Measurements from ENCODE around the gene MOB2.

The MOB2 gene

DNA sequence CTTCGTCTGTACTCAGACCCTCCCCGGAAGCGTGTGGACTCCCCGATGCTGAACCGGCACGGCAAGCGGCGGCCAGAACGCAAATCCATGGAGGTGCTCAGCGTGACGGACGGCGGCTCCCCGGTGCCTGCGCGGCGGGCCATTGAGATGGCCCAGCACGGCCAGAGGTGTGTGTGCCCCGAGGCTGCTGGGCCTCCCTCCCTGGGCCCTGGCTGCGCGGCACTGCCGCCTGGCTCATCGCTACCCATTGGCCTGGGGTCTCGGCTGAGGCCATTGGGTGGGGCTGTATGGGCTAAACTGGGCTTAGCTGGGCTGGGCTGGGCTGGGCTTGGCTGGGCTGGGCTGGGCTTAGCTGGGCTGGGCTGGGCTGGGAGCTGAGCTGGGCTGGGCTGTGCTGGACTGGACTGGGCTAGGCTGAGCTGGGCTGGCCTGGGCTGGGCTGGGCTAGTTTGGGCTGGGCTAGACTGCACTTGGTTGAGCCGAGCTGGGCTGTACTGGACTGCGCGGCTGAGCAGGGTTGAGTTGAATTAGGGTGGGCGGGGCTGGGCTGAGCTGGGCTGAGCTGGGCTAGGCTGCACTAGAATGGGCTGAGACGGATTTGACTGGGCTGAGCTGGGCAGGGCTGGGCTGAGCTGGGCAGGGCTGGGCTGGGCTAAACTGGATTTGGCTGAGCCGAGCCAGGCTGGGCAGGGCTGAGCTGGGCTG lies 40.7 kb downstream of the MOB2 start:
- H3K27me3 ChIP-seq (replicated peaks in 2 of 5; ENCODE audit: control insufficient read depth in 4 of 5, insufficient read depth in 5 of 5, low read length in 4 of 5) = no peaks in the 10 kb centered on the region
- H3K36me3 ChIP-seq (ENCODE audit: control insufficient read depth in 4 of 4, insufficient read depth in 4 of 4, low read length in 3 of 4) = peaks cover 0 to 2% (median 0%) of the 10 kb centered on the region in 4 experiments
- no peak overlapping the region for H3K4me3 ChIP-seq (ENCODE audit: control insufficient read depth in 1 of 7, extremely low read depth in 1 of 7, insufficient read depth in 4 of 7, low read depth in 2 of 7, low read length in 6 of 7)
- H3K9me3 ChIP-seq (ENCODE audit: control extremely low read depth in 1 of 5, control insufficient read depth in 4 of 5, insufficient read depth in 2 of 5, low read depth in 1 of 5, low read length in 4 of 5) = no peaks in the 10 kb centered on the region
- H3K27ac ChIP-seq (ENCODE audit: insufficient read depth in 1 of 2, low read depth in 1 of 2, low read length in 2 of 2, poor library complexity in 1 of 2, severe bottlenecking in 2 of 2) = no peak overlapping the region
- WGBS (ENCODE audit: insufficient coverage) = 97% methylated on average over 23 of the region's 30 CpGs
- DNase-seq = no peak
- peaks cover 0 to 4% (median 2%) of the 10 kb centered on the region in 4 experiments for H3K4me1 ChIP-seq (ENCODE audit: control extremely low read depth in 1 of 4, control insufficient read depth in 4 of 4, insufficient read depth in 4 of 4, low read length in 3 of 4)
- POLR2A ChIA-PET = interaction anchor here (0.6 kb wide), 1 partner anchor 76 kb away, joined by 3 read pairs; no protein-coding TSS in a partner anchor
- CTCF ChIA-PET = no interaction called here

DNA sequence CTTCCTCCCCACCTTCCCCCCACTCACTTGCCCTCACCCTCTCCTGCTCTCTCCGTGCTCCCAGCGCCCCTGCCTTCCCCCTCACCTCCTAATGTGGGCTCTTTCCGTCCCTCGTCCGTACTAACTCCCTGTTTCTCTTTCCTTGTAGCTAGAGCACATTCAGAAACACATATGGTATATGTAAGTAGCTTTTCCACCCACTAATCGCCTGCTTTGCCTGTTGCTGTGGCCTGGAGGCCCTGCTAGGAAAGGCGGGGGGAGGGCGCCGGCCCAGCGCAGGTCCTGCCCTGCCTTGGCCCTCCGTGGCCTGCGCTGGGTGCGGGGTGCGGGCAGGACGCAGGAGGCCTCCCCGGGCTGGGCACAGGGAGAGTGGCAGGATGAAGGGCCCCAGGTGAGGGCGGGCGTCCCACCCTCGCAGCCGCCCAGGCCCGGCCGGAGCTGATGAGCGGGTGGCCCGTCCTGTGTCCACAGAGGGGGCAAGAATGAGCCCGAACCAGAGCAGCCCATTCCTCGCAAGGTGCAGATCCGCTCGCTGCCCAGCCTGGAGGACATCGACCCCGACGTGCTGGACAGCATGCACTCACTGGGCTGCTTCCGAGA lies 41.7 kb downstream of the MOB2 start:
- no peaks in the 10 kb centered on the region for H3K36me3 ChIP-seq (ENCODE audit: control insufficient read depth in 4 of 4, insufficient read depth in 4 of 4, low read length in 3 of 4)
- H3K9me3 ChIP-seq (ENCODE audit: control extremely low read depth in 1 of 5, control insufficient read depth in 4 of 5, insufficient read depth in 2 of 5, low read depth in 1 of 5, low read length in 4 of 5) = no peaks in the 10 kb centered on the region
- no peak overlapping the region for H3K27ac ChIP-seq (ENCODE audit: insufficient read depth in 1 of 2, low read depth in 1 of 2, low read length in 2 of 2, poor library complexity in 1 of 2, severe bottlenecking in 2 of 2)
- ChIA-PET CTCF (no interaction called here), POLR2A (no interaction called here)
- H3K4me3 ChIP-seq (ENCODE audit: control insufficient read depth in 1 of 7, extremely low read depth in 1 of 7, insufficient read depth in 4 of 7, low read depth in 2 of 7, low read length in 6 of 7) = no peak overlapping the region
- H3K27me3 ChIP-seq (replicated peaks in 2 of 5; ENCODE audit: control insufficient read depth in 4 of 5, insufficient read depth in 5 of 5, low read length in 4 of 5) = no peaks in the 10 kb centered on the region
- no peak for DNase-seq
- WGBS (ENCODE audit: insufficient coverage) = 95% methylated on average over 15 of the region's 32 CpGs
- H3K4me1 ChIP-seq (ENCODE audit: control extremely low read depth in 1 of 4, control insufficient read depth in 4 of 4, insufficient read depth in 4 of 4, low read length in 3 of 4) = peaks cover 0 to 4% (median 2%) of the 10 kb centered on the region in 4 experiments

DNA sequence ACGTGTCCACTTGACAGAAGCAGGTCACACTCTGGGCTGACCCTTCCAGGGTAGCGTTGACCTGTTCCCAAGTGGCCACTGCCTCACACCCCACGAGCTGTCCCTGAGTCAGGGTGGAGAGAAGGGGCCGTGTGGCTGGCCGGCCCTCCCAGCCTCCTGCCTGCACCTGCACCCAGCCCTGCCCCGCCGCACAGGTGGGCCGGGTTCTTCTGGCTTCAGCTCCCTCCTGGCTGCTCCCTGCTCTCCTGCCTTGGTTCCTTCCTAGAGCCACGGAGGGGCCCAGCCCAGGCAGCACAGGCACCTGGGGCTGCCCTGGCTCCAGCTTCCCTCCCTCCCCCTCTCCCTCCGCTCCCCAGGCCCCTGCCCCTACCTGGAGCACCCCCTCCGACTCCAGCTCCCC lies 42.3 kb downstream of the MOB2 start:
- 96% methylated on average over 9 of the region's 11 CpGs for WGBS (ENCODE audit: insufficient coverage)
- H3K27me3 ChIP-seq (replicated peaks in 2 of 5; ENCODE audit: control insufficient read depth in 4 of 5, insufficient read depth in 5 of 5, low read length in 4 of 5) = no peaks in the 10 kb centered on the region
- no peaks in the 10 kb centered on the region for H3K9me3 ChIP-seq (ENCODE audit: control extremely low read depth in 1 of 5, control insufficient read depth in 4 of 5, insufficient read depth in 2 of 5, low read depth in 1 of 5, low read length in 4 of 5)
- ChIA-PET POLR2A (no interaction called here), CTCF (no interaction called here)
- H3K27ac ChIP-seq (ENCODE audit: insufficient read depth in 1 of 2, low read depth in 1 of 2, low read length in 2 of 2, poor library complexity in 1 of 2, severe bottlenecking in 2 of 2) = no peak overlapping the region
- DNase-seq = no peak
- no peaks in the 10 kb centered on the region for H3K36me3 ChIP-seq (ENCODE audit: control insufficient read depth in 4 of 4, insufficient read depth in 4 of 4, low read length in 3 of 4)
- H3K4me1 ChIP-seq (ENCODE audit: control extremely low read depth in 1 of 4, control insufficient read depth in 4 of 4, insufficient read depth in 4 of 4, low read length in 3 of 4) = peaks cover 0 to 4% (median 2%) of the 10 kb centered on the region in 4 experiments
- H3K4me3 ChIP-seq (ENCODE audit: control insufficient read depth in 1 of 7, extremely low read depth in 1 of 7, insufficient read depth in 4 of 7, low read depth in 2 of 7, low read length in 6 of 7) = no peak overlapping the region

DNA sequence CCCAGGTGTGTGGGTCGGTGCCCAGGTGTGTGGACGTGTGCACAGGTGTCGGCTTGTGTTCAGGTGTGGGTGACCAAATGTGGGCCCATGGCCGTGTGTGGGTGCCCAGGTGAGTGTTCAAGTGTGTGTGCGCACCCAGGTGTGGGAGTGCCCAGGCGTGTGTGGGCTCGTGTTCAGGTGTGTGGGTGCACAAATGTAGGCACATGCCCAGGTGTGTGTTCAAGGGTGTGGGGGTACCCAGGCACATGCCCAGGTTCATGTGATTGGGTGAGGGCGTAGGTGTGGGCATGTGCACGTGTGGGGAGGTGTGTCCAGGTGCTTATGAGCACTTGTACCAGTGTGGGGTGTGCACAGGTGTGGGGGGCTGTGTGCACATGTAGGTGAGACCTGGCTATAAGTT lies 42.8 kb downstream of the MOB2 start:
- WGBS (ENCODE audit: insufficient coverage) = 92% methylated on average over 9 of the region's 9 CpGs
- no peaks in the 10 kb centered on the region for H3K9me3 ChIP-seq (ENCODE audit: control extremely low read depth in 1 of 5, control insufficient read depth in 4 of 5, insufficient read depth in 2 of 5, low read depth in 1 of 5, low read length in 4 of 5)
- ChIA-PET CTCF (no interaction called here), POLR2A (no interaction called here)
- DNase-seq = no peak
- no peak overlapping the region for H3K4me3 ChIP-seq (ENCODE audit: control insufficient read depth in 1 of 7, extremely low read depth in 1 of 7, insufficient read depth in 4 of 7, low read depth in 2 of 7, low read length in 6 of 7)
- H3K36me3 ChIP-seq (ENCODE audit: control insufficient read depth in 4 of 4, insufficient read depth in 4 of 4, low read length in 3 of 4) = no peaks in the 10 kb centered on the region
- H3K27me3 ChIP-seq (replicated peaks in 2 of 5; ENCODE audit: control insufficient read depth in 4 of 5, insufficient read depth in 5 of 5, low read length in 4 of 5) = no peaks in the 10 kb centered on the region
- no peak overlapping the region for H3K27ac ChIP-seq (ENCODE audit: insufficient read depth in 1 of 2, low read depth in 1 of 2, low read length in 2 of 2, poor library complexity in 1 of 2, severe bottlenecking in 2 of 2)
- peaks cover 0 to 4% (median 1%) of the 10 kb centered on the region in 4 experiments for H3K4me1 ChIP-seq (ENCODE audit: control extremely low read depth in 1 of 4, control insufficient read depth in 4 of 4, insufficient read depth in 4 of 4, low read length in 3 of 4)

DNA sequence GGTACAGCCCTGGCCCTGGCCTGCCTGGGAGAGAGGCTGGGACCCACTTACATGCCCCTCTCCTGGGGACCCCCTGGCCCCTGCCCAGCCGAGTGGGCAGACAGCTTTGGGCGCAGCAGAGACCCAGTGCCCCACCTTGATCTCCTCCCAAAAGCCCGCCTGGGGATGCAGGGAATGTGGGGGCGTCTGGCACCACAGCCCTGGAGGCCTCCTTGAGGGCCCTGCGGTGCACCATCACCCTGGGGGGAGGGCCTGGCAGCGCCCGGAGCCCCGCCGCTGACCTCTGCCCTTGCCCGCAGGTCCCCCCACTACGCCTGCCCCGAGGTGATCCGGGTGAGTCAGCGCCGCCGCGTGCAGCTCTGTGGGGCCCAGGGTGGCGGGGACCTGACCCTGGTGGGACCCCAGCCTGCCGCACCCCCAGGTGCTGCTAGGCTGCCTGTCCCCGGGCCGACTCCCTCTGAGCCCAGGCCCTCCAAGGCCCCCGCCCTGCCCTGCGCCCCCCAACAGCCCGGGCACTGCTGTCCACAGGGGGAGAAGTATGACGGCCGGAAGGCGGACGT lies 43.7 kb downstream of the MOB2 start:
- CTCF ChIA-PET = no interaction called here
- POLR2A ChIA-PET = no interaction called here
- no peaks in the 10 kb centered on the region for H3K9me3 ChIP-seq (ENCODE audit: control extremely low read depth in 1 of 5, control insufficient read depth in 4 of 5, insufficient read depth in 2 of 5, low read depth in 1 of 5, low read length in 4 of 5)
- H3K27ac ChIP-seq (ENCODE audit: insufficient read depth in 1 of 2, low read depth in 1 of 2, low read length in 2 of 2, poor library complexity in 1 of 2, severe bottlenecking in 2 of 2) = no peak overlapping the region
- H3K36me3 ChIP-seq (ENCODE audit: control insufficient read depth in 4 of 4, insufficient read depth in 4 of 4, low read length in 3 of 4) = no peaks in the 10 kb centered on the region
- no peak for DNase-seq
- no peaks in the 10 kb centered on the region for H3K4me1 ChIP-seq (ENCODE audit: control extremely low read depth in 1 of 4, control insufficient read depth in 4 of 4, insufficient read depth in 4 of 4, low read length in 3 of 4)
- no peaks in the 10 kb centered on the region for H3K27me3 ChIP-seq (replicated peaks in 2 of 5; ENCODE audit: control insufficient read depth in 4 of 5, insufficient read depth in 5 of 5, low read length in 4 of 5)
- 90% methylated on average over 21 of the region's 28 CpGs for WGBS (ENCODE audit: insufficient coverage)
- H3K4me3 ChIP-seq (ENCODE audit: control insufficient read depth in 1 of 7, extremely low read depth in 1 of 7, insufficient read depth in 4 of 7, low read depth in 2 of 7, low read length in 6 of 7) = no peak overlapping the region

DNA sequence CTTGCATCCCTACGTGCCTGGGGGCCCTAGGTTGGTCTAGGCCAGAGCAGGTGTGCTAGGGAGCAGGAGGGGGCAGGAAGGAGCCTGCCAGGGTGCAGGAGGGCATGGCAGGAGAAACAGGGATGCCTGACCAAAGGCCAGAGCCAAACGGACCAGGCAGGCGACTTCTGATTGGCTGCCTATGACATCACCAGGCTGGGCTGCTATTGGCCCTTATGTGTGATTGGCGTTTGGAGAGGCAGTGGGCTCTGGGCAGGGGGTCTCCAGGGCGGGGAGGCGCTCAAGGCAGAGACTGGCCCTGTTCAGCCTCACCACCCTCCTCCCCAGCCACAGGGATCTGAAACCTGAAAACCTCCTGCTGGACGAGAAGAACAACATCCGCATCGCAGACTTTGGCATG lies 44.4 kb downstream of the MOB2 start:
- DNase-seq = no peak
- WGBS (ENCODE audit: insufficient coverage) = 70% methylated on average over 8 of the region's 9 CpGs
- Histone ChIP-seq H3K4me3 (ENCODE audit: control insufficient read depth in 1 of 7, extremely low read depth in 1 of 7, insufficient read depth in 4 of 7, low read depth in 2 of 7, low read length in 6 of 7) (no peak overlapping the region), H3K27me3 (replicated peaks in 2 of 5; ENCODE audit: control insufficient read depth in 4 of 5, insufficient read depth in 5 of 5, low read length in 4 of 5) (no peaks in the 10 kb centered on the region), H3K27ac (ENCODE audit: insufficient read depth in 1 of 2, low read depth in 1 of 2, low read length in 2 of 2, poor library complexity in 1 of 2, severe bottlenecking in 2 of 2) (no peak overlapping the region), H3K9me3 (ENCODE audit: control extremely low read depth in 1 of 5, control insufficient read depth in 4 of 5, insufficient read depth in 2 of 5, low read depth in 1 of 5, low read length in 4 of 5) (no peaks in the 10 kb centered on the region), H3K4me1 (ENCODE audit: control extremely low read depth in 1 of 4, control insufficient read depth in 4 of 4, insufficient read depth in 4 of 4, low read length in 3 of 4) (no peaks in the 10 kb centered on the region), H3K36me3 (ENCODE audit: control insufficient read depth in 4 of 4, insufficient read depth in 4 of 4, low read length in 3 of 4) (no peaks in the 10 kb centered on the region)
- POLR2A ChIA-PET = no interaction called here
- CTCF ChIA-PET = no interaction called here

DNA sequence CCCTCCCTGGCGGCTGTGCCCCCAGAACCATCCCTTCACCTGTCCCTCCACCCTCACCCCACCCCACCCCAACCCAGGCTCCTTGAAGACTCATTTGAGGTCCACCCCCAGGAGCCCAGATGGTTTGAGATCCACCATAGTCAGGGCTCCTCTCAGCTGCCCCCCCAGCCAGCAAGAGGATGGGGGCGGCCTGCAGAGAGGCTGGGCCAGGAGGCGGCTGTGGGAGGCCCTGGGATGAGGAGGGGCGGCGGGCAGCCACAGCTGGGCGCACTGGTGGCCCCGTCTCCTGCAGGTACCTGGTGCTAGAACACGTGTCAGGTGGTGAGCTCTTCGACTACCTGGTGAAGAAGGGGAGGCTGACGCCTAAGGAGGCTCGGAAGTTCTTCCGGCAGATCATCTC lies 46.1 kb downstream of the MOB2 start:
- Histone ChIP-seq H3K36me3 (ENCODE audit: control insufficient read depth in 4 of 4, insufficient read depth in 4 of 4, low read length in 3 of 4) (no peaks in the 10 kb centered on the region), H3K27me3 (replicated peaks in 2 of 5; ENCODE audit: control insufficient read depth in 4 of 5, insufficient read depth in 5 of 5, low read length in 4 of 5) (peaks cover 0 to 10% (median 0%) of the 10 kb centered on the region in 5 experiments), H3K9me3 (ENCODE audit: control extremely low read depth in 1 of 5, control insufficient read depth in 4 of 5, insufficient read depth in 2 of 5, low read depth in 1 of 5, low read length in 4 of 5) (no peaks in the 10 kb centered on the region), H3K27ac (ENCODE audit: insufficient read depth in 1 of 2, low read depth in 1 of 2, low read length in 2 of 2, poor library complexity in 1 of 2, severe bottlenecking in 2 of 2) (no peak overlapping the region), H3K4me1 (ENCODE audit: control extremely low read depth in 1 of 4, control insufficient read depth in 4 of 4, insufficient read depth in 4 of 4, low read length in 3 of 4) (peaks cover 0 to 9% (median 3%) of the 10 kb centered on the region in 4 experiments), H3K4me3 (ENCODE audit: control insufficient read depth in 1 of 7, extremely low read depth in 1 of 7, insufficient read depth in 4 of 7, low read depth in 2 of 7, low read length in 6 of 7) (no peak overlapping the region)
- 94% methylated on average over 7 of the region's 12 CpGs for WGBS (ENCODE audit: insufficient coverage)
- DNase-seq = no peak
- POLR2A ChIA-PET = no interaction called here
- CTCF ChIA-PET = no interaction called here
